Fibroblast of pulmonary artery (primary cell): ENCODE measurements around the gene MAPK8IP1.
"Not testable (repeated sequence)": the region's sequence is repeated elsewhere in the genome, so short reads cannot be mapped to it uniquely, and the experiment has no call there.

Experiments used
- DNase-seq: peaks from one replicate; pipeline ENCODE4 v3.0.0-alpha.2; 2010; ENCODE audit warnings: low read depth
- H3K4me3 ChIP-seq: replicated peaks from 2 replicates; pipeline ENCODE4 v1.5.1; 2011; ENCODE audit warnings: low read depth, mild to moderate bottlenecking, control low read depth, low read length, moderate library complexity
- CTCF ChIP-seq: IDR thresholded peaks from 2 replicates; pipeline ENCODE4 v1.5.1; 2011; ENCODE audit warnings: mild to moderate bottlenecking, control low read depth, low read length, inconsistent platforms; ENCODE audit errors: missing control alignments

The MAPK8IP1 gene

GRCh38 chr11:45902452-45903380 lies 17.3 kb downstream of the MAPK8IP1 start:
- no peak overlapping the region for H3K4me3 ChIP-seq
- DNase-seq = no peak
- no peak for TF ChIP-seq CTCF

GRCh38 chr11:45904309-45904915 lies 19.0 kb downstream of the MAPK8IP1 start:
- H3K4me3 ChIP-seq = no peak overlapping the region
- DNase-seq = no peak
- TF ChIP-seq CTCF = no peak

GRCh38 chr11:45905095-45905494 lies 19.6 kb downstream of the MAPK8IP1 start:
- no peak for DNase-seq
- no peak for TF ChIP-seq CTCF
- no peak overlapping the region for H3K4me3 ChIP-seq

GRCh38 chr11:45905576-45905975 lies 20.1 kb downstream of the MAPK8IP1 start:
- DNase-seq, H3K4me3 ChIP-seq: not testable (repeated sequence)

- TF ChIP-seq CTCF = no peak
- DNase-seq = no peak
- H3K4me3 ChIP-seq = no peak overlapping the region
These were observed 20.7 kb downstream of the MAPK8IP1 start for GRCh38 chr11:45906096-45906682.

GRCh38 chr11:45906965-45907611 lies 21.6 kb downstream of the MAPK8IP1 start, which contains the start of gene FREY1:
Gene FREY1, minus strand, starts transcription at chr11:45907271. Its CDS starts 26 bp downstream, at chr11:45907245.
- no peak for DNase-seq
- TF ChIP-seq CTCF = no peak
- H3K4me3 ChIP-seq = no peak within 1 kb of the TSS

GRCh38 chr11:45907911-45908370 lies 22.5 kb downstream of the MAPK8IP1 start:
- H3K4me3 ChIP-seq = no peak overlapping the region
- no peak for TF ChIP-seq CTCF
- DNase-seq = no peak
